GM12891 (cell line): ENCODE results near the gene QRSL1.

ENCODE experiments used
- PAX5 ChIP-seq: IDR thresholded peaks from 2 replicates; pipeline ENCODE4 v1.6.1; 2011; ENCODE audit warnings: low read length, moderate library complexity, mild to moderate bottlenecking; ENCODE audit not compliant: insufficient read depth, severe bottlenecking
- POLR2A ChIP-seq: IDR thresholded peaks from 2 replicates; pipeline ENCODE4 v1.6.1; 2011; ENCODE audit warnings: low read depth, low read length, control low read depth
- POLR2AphosphoS5 ChIP-seq: IDR thresholded peaks from 2 replicates; pipeline ENCODE4 v1.6.1; 2011; ENCODE audit warnings: low read depth, low read length, control low read depth
- POU2F2 ChIP-seq: IDR thresholded peaks from 2 replicates; pipeline ENCODE4 v1.6.1; 2011; ENCODE audit warnings: low read depth, mild to moderate bottlenecking, control low read depth, low read length, moderate library complexity
- SPI1 ChIP-seq: IDR thresholded peaks from 2 replicates; pipeline ENCODE4 v1.6.1; 2011; ENCODE audit warnings: low read depth, low read length, control low read depth
- TAF1 ChIP-seq: IDR thresholded peaks from 2 replicates; pipeline ENCODE4 v1.6.1; 2011; ENCODE audit warnings: low read depth, low read length, control low read depth

DNA sequence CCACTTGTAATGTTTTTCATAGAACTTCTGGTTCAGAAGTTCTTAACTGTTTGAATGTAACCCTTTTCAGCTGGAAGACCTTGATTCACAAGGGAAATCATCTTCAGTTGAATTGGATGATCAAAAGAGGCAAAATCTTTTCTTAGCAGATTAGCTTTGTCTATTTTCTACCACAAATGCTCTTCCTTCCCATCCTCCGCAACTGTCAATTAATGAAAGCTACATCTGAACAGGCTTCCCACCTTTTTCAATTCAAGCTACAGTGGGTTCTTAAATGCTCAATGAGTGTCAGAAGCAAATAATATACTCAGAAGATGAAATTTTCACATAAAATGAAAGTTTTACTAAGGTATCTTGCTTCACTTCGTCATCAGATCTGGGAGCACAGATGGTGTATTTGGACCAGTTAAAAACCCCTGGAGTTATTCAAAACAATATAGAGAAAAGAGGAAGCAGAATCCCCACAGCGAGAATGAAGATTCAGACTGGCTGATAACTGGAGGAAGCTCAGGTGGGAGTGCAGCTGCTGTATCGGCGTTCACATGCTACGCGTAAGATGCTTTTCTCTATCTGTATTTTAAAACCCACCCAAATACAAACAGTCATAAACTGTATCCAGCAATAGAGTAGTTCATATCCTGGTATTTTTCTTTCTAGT is 19.4 kb downstream of the QRSL1 start:
- no peak for TF ChIP-seq POLR2A
- TF ChIP-seq PAX5, result no peak
- TF ChIP-seq POLR2AphosphoS5, result no peak
- TF ChIP-seq TAF1, result no peak
- no peak for TF ChIP-seq POU2F2
- peak; percentile 78 for TF ChIP-seq SPI1
